Midbrain (tissue), 1 donor: ENCODE measurements around the gene LINC01488.
A peak's percentile ranks its signal among the peaks of the same experiment; 100 is the strongest.

Experiments
- DNase-seq: peaks from one replicate; lab custom pipeline; 2025; lab: John Stamatoyannopoulos, UW

The LINC01488 gene

DNA sequence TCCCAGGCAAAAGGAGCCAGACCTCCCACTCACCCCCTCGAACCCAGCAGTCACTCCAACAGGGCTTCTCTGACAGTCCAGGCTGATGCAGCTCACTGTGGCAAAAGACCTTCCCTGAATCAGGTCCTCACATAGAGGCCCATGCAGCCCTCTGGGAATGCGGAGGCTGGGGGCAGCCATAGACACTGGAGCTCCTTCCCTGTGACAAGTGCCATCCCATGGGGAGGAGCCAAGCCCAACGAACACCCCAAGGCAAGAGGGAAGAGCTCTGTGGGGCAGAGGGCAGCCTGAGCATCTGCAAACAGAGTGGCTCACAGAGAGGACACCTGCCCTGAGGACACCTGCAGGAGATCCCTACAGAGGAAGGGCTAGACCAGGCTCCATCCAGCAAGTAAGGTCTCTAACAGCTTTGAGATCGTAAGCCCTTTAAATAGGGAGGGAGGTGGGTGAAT lies at the start of gene LINC01488:
Gene LINC01488, plus strand, starts transcription at position 271 of the 452 bp plus-strand sequence.
- no peak for DNase-seq

DNA sequence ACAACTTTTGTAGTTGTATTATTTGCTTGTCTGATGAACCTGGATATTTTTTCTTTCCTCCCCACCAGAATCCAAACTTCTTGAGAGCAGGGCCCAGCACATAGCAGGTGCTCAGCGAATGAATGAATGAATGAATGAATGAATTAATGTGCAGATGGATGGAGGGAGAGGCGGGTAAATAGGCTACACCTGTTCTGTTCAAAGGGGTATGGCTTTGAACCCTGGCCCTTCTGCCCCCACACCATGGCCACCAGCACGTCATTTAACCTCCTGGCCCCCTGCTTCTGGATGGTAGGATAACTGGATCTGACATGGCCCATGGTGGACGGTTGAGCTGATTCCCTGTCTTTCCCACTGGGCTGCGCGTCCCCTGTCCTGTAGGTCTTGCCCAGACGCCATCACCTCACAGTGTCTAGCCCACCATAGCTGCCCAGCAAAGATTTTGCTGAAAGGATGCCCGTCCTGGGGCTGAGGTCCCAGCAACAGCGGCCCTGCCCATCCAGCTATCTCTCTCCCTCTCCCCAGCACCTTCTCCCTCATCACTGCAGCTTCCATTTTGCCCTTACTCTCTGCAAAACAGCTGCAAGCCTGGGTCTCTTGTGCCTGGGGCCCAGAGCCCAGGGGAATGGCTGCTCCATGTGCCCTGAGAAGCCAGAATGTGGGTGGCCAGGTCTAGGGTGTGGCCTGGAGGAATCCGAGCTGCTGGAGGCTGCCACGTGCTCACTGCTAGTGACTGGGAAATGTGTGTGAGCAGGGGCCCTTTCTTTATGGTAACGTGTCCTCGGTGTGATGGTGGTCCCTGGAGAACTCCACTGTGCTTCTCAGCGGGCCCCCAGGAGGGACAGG lies 49.3 kb upstream of the LINC01488 start:
- no peak for DNase-seq

DNA sequence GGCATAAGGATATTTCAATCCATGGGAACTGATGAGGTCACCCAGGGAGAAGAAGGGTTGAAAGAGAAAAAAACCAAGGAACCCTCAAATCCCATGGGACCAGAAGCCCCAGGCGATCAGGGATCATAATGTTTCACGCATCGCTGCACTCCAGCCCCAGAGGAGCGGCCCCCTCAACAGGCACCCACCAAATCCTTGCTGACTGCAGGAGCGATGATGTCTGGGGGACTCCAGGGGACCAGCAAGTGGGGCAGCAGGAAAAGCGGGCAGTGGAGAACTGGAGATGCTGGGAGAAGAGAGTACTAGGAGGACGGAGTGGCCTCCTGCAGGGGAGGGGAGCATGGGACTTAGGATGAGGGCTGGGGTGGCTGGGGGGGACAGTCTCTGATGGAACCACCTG lies 47.7 kb upstream of the LINC01488 start:
- DNase-seq, result no peak

DNA sequence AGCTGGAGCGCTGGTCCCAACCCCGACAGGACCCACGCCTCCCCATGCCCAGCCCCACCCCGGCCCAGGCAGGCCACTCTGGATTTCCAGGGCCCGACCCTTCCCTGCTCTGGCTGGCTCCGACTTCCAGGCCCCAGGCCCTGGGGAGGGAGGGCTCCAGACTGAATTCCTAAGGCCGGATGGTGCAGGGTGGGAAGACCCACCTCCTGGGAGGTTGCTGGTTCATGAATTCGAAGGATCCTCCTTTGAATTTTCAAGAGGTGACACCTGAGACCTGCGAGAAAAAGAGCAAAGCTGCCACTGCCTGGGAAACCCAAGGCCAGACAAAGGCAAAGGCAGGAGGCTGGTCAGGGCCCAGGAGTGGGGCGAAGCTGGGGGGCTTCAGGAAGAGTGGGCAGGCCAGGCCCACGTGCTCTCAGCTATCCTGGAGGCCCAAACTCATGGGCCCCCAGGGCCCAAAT lies 47.0 kb upstream of the LINC01488 start:
- no peak for DNase-seq

DNA sequence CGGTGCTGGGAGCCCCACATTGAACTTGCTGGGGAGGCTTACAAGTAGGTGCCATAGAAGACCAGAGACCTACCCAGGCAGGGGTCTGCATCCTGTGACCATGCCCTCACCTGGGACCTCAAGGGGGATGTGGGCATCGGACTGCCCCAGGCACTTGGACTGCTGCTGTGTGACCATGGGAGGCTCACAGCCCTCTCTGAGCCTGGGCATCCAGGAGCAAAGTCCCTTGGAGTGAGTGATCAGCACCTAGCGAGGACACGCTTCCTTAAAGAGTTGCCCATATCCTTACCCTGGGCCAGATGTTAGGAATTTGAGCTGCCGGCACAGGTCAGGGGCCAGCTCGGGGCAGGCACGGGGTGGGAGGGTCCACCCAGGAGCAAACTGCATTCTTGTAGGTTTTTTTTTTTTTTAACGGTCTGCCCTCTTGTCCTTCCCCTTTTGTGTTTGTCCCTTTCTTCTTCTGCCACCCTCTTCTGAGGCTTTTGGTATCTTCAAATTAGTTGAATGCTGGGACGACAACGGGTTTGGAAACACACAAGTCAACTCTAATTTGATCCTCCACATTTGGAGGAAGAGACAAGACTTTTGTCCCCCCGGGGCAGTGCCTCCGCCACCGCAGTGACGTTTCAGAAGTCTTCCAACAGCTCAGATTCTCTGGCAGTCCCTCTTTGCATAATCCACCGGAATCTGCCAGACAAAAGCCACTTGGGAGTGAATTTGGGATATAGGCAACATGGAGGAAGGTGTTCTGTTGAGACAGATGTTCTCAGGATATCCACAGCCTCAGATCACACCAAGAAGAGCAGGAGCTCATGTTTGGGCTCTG lies 46.1 kb upstream of the LINC01488 start:
- no peak for DNase-seq

DNA sequence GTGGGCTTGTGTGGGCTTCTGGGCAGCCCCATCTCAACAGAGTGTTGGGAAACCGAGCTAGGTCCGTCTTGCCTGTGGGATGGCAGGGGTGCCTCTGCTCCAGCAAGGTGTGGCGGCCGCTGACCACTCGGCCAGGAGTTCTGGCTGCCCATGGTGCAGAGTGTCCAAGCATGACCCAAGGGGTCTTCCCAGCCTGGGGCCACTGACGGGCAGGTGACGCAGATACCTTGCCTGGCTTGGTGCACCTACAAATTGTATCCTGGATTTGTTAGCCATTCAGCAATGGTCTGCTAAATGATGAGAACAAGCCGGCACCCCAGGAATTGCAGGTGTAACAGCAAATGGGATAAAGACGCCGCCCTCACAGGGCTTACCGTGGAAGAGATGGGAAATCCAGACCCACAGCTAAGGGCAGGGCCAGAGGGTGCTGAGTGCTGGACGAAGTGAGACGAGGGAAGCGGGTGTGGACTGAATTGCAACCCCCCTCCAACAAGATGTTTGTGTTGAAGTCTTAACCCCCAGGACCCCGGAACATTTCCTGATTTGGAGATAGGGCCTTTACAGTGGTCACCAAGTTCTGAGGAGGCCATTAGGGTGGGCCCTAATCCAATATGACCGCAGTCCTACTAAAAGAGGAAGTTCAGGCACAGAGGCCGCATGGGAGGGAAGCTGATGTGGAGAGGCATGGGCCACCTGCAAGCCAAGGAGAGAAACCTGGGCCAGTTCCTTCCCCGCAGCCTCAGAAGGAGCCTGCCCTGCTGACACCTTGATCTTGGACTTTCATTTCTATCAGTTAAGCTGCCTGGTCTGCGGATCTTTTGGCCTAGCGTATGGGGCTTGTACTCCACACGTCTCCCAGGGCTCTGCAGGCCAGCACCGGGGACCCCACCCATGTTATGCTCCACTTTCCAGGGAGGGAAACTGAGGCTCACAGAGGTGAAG lies 45.2 kb upstream of the LINC01488 start:
- DNase-seq, result no peak

DNA sequence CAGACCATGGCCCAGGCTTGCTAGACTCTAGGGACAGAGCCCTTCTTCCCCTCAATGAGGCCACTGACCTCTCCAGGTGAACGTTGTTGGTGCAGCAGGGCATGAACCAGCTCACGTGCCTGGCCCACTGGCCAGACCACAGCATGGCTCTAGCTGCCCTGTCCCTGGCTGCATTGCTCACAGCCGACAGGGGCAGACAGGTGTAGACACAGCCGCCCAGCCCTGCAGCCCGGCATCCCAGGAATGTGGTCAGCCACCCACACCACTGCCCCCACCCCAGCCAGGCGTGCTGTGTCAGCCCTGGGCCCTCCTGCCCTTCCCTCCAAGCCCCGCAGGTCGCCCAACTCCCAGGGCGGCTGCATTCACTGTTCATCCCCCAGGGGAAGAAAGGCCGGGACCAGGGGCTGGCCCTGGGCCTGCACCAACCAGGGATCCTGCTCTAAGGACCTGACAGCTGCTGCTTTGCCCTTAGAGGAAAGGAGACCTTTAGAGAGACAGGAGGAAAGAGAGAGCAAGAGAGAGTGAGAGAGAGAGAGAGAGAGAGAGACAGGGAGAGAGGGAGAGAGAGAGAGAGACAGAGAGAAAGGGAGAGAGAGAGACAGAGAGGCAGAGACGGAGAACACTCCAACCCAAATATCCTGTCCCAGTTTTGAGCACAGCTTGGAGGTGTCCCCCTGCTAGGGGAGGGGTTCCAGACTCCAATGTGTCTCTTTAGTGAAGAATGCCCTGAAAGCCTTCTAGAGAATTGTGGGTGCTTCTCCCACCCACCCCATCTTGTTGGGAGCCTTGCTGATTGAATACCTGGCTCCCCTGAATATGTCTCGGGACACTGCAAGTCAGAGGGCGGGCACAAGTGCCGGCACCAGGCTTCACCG lies 44.2 kb upstream of the LINC01488 start:
- DNase-seq, result no peak

DNA sequence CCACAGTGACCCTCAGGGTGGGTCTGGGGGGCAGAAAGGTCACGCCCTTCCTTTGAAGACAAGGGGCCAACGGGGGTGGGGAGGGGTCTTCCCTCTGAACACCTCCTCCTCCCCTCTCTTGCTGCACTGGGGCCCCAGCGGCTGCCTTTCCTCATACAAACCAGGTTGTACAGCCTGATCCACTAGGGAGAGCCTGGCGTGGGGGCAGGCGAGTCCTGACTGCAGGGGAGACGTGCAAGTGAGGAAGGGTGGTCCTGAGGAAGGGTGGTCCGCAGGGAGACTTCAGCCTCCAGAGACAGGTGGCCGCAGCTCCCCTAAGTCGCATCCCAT lies 43.6 kb upstream of the LINC01488 start:
- no peak for DNase-seq

DNA sequence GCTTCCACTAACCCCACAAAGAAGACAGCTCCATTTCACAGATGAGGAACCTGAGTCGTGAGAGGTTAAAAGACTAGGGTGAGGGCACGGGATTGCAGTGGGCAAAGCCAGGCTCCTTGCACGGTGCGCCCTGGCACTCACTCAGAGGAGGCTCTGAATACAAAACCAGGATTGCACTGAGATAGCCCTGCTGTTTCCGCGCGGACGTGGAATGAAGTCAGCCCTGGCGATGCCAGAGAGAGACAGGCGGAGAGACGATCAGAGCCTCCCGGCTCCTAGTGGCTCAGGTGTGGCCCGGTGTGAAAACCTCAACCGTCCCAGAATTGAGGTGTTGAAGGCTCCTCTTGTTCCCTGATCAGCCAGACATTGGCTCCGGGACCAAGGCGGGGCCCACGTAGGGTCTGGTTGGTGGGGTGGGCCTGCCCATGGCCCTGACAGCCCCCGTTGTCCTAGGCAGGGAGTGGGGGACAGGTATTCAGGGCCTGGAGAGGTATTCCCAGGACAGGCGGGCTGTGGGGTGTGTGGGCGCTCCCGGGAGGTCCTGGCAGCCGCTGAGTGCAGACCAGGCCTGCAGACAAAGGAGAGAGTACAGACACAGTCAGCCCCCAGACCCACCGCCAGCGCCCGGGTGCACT lies 43.1 kb upstream of the LINC01488 start:
- no peak for DNase-seq

DNA sequence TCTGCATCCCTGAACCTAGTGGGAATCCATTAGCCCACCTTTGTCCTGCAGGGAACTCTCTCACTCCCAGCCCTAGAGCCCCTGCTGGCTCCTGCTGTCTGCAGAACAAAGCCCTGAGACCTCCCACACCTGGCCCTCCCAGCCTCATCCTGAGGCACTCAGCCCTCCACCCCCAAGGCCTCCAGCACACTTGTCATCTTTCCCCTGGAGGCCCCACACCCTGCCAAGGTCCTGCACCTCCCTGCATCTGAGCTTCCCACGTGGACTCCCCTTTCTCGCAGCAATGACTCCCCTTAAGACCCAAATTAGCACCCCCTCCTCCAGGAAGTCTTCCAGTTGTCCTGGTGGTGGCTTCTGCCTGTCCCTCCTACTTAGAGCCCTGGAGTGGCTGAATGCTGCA lies 42.3 kb upstream of the LINC01488 start:
- DNase-seq, result no peak

DNA sequence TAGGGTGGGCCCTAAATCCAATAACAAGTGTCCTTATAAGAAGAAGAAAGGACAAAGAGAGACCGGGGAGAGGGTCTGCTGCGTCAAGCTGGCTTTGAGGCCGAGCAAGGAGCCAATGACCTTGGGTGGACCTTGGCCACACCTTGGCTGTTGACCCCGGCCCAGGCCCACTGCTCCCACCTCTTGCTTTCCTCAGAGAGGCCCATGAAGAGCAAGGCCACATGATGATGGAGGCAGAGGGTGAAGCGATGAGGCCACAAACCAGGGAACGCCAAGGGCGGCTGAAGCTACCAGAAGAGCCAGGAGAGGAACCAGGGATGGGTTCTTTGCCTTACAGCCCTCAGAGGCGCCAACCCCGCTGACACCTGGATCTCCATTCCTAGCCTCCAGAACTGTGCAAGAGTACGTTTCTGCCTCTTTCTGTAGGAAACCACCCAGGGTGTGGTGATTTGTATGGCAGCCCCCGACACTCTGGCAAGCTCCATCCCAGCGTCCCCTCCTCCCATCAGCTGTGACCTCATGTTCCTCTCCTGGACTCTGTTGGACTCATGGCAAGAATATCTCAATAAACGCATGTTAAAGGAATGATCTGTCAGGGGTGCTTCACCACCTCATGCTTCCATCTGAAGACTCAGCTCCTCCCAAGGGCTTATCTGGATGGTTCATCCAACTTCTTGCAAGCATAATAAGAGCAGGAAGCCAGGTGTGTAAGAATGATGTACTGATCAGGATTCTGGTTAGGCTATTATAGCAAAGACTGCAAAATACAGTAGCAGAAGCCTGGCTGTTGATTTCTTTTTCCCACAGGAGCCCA lies 41.6 kb upstream of the LINC01488 start:
- DNase-seq, result no peak

DNA sequence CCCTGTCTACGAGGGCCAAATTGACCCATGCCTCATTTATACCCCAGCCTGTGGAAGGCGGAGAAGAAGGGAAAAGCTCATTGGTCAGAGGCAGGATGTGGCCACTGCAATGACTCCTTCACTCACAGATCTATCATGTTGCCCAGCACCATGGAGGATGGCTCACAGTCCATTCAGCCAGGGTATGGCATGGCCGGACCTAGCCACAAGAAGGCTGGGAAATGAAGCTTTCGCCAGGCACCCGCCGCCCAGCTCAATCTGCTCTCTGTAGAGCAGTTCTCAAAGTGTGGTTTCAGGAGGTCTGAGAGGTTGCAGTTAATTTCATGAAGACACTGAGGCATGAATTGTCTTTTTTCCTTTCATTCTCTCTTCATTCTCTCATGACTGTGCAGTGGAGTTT lies 40.6 kb upstream of the LINC01488 start:
- DNase-seq, result no peak

DNA sequence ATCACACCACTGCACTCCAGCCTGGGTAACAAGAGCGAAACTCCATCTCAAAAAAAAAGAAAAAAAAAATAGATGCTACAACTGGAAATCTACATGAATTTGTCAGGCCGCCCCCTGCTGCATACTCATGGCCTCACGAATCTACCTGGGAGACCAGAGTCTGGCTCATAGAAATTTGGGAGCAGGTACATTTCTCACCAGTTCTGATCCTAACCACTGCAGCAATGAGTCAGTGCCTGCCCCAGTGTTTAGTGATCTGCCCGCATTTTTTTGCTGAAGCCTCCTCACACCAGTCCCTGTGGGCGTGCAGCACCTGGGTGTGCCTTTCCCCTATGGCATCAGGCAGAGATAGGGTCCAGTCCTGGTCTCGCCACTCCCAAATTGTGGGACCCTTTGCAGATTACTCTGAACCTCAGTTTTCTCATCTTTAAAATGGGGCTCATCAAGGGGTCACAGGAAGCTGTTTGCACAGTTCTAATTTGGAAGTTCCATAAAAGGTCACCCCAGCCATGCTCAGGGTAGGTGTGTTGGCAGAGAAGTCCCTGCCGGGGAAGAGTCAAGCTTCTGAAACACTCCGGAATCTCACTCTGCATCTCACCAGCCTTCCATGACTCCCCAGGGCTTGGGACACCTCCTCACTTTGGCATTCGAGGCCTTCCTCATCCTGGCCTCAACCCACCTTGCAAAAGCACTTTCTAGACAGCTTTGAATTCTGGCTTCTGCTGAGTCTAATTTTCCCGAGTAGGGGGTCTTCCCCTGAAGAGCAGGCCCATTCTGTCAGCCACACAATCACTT lies 39.3 kb upstream of the LINC01488 start:
- no peak for DNase-seq

DNA sequence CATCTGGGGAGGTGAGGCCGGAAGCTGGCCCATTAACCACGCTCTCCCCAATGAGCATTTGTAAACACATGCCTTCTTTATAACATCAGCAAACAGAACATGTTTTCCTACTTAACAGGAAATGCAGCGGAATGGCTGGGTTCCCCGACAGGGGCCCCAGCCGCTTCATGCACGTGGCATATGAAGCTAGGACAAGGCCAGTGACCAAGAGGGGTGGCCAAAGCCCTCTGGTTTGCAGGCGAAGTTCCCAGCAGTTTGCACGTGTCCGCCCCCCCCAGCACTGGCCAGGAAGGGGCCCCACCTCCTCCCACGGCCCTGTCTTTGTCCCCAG lies 38.7 kb upstream of the LINC01488 start:
- no peak for DNase-seq

DNA sequence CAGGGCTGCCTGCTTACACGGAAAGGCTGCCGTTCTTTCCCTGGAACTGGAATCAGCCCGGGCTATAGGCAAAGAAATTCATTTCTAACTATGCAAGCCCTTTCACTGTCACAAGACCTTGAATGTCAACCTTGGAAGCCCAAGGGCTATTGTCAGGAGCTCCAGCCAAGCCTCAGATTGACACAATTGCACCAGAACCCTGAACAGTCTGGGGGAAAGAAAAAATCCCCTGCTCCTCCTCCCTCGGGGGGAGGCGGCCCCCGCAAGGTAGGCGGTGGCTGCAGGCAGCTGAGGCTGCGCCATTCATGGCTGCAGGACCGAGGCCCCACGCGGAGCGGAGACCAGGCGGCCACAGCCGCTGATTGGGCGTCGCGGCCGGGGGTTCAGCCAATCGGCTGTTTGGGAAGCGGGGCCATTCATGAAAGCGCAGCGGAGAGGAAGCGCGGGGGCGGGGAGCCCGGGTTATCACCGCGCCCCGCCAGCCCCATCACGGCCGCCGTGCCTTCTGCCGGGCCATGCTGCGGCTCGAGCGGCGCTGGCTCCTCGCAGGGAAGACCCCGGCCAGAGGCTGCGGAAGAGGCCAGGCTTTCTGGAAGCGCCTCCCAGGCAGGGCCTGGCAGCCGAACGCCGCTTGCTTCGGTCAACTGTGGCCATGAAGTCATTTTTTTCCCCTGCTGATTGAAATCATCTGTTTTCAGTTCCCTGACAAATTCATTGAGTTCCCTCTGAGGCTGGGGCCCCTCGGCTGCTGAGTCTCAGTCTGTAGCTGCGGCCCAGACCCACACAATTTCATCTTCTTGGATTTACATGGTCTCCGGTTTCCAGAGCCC lies 38.1 kb upstream of the LINC01488 start:
- peak; percentile 85 for DNase-seq

DNA sequence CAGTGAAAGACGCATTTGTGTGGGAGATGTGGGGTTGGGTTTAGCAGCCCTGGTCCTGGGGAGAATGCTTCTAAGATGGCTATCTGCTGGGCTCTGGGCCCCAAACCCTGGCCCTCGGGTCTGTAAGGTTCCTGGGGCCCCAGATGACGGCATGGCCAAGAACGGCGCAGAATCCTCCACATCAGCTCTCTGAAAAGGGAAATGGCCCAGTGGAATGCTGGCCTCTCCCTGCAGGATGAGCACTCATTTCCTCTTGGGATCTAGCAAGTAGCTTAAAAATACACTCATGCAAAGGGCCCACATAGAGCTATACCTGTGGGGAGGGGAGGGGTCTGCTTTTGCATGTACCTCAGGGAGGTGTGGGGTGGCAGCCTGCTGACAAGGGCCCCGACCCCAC lies 37.5 kb upstream of the LINC01488 start:
- DNase-seq, result no peak

DNA sequence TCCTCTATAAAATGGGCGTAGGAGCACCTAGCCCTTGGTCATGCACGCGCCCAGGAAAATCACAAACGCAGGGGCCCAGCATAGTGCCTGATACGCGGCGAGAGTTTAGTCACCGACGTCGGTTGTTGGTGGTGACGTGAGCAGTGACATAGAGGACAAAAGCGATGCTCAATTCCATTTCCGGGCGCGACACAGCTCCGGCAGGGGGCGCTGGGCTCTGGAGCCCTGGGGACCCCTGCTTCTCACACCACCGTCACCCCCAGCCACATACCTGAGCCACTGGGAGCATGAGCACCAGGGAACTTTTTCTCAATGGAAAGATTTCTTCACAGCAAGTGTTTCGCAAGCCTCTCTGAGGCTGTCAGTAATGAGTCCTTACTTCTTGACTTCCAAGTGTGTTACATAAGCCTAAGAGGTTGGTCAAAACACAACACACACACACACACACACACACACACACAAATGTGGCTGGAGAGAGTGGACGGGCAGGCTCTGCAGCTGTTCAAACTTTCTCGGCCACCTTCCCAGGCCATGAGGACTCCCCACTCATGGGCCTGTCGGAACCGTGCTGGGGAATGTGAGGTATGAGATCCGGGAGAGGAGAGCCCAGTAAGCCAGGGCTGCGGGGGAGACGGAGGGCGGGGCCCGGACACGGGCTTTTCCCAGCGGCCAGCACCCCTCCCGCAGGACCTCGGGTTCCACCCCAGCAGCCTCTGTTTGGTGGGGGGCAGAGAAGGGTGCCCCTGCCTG lies 36.9 kb upstream of the LINC01488 start:
- DNase-seq, result no peak
